ENCODE data around the gene ATP6V1E1. TPM values are rescaled to one million over a fixed set of nuclear protein-coding genes. Genes with fewer than 3 reads are reported as not detected.
"Not testable (repeated sequence)": the region's sequence is repeated elsewhere in the genome, so short reads cannot be mapped to it uniquely, and the experiment has no call there.

ATP6V1E1 gene
- total RNA-seq, 1 experiment from 2014 or later, result 134 TPM

DNA sequence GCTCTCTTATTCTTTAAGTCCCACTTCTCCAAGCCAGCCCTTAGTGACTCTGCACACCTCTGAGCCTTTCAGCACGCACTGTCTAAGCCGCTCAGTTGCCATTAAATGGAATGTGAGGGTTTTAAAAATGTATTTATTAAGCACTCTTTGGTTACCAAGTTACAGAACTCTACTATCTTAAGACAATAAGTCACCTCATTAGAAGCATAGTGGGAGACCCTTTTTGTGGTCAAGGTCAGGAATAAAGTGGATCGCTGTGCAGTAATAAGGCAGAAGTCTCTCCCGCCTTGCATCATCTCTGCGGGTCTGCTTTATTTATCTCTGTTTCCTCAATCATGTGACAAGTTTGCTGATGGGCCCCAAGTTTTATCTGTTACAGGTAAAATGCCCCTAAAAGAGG is 53.4 kb downstream of the ATP6V1E1 start:
- H3K4me3 ChIP-seq, result no peak overlapping the region
- no peaks in the 10 kb centered on the region for H3K9me3 ChIP-seq
- no peak for DNase-seq
- H3K36me3 ChIP-seq, result no peaks in the 10 kb centered on the region
- H3K27me3 ChIP-seq, result no peaks in the 10 kb centered on the region

DNA sequence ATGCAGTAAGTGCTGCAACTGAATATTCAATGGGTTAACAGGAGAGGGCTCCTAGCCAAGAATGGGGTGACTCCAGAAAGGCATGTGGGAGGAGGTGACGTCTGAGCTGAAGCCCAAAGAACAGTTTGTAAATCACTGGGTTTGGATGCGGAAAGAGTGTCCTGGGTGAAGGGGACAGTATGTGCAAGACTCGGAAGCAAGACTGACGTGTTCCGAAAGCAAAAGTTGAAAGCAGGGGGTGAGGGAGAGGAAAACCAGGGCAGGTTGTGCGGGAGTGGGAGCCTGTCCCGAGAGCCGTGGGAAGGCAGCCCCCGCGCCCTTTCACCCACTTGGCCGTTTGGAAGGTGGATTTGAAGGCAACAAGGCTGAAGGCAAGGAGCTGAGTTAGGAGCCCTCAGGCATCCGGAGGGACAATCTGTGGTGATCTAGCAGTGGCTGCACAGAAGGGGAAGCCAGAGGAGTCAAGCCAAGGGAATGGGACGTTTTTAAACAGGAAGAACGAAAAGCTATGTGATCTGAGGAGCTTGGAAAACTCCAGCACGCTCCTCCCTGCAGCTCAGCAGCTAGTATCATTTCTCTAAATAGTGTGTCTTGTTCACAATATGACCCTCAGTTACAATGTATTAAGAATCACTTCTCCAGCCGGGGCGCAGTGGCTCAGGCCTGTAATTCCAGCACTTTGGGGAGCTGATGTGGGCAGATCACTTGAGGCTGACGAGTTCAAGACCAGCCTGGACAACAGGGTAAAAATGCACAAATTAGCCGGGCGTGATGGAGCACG is 57.5 kb downstream of the ATP6V1E1 start:
- Histone ChIP-seq H3K4me3 (no peak overlapping the region), H3K27me3 (no peaks in the 10 kb centered on the region), H3K9me3 (no peaks in the 10 kb centered on the region), H3K36me3 (no peaks in the 10 kb centered on the region)
- DNase-seq, result peak; percentile 50

DNA sequence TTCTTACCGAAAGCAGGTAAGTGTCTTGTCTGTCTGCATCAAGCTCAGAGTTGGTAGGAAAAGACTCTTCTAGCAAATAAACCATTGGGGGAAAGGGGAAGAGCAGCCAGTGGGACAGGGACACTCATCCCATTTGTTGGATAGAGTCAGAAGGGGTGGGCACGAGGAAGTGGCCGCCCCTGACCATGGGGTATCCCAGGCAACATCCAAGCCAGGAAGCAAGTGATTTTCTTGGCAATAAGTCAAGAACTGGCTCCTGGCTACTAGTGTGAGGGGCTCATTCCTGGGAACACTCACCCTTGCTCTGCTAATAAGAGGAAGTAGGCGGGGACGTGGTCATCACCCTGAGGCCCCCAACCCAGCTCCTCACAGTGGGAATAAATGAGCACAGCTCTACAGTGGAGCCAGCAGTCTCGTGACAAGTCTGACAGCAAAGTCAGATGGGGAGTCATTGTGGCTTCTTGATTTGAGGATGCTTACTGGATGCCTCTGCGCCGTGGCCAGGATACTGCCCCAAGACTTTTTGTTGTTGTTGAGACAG is 58.5 kb downstream of the ATP6V1E1 start:
- DNase-seq, result peak; percentile 36
- Histone ChIP-seq H3K27me3 (no peaks in the 10 kb centered on the region), H3K36me3 (no peaks in the 10 kb centered on the region), H3K4me3 (no peak overlapping the region), H3K9me3 (no peaks in the 10 kb centered on the region)

DNA sequence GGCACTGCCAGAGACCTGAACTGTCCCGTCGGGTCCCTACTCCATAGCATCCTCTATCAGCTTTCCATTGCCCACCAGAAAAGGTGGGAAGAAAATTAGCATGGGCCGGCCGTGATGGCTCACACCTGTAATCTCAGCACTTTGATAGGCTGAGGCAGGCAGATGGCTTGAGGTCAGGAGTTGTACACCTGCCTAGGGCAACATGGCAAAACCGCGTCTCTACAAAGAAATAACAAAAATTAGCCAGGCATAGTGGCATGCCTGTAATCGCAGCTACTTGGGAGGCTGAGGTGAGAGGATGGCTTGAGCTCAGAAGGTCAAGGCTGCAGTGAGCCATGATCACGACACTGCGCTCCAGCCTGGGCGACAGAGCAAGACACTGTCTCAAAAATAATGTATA is 61.8 kb downstream of the ATP6V1E1 start:
- Histone ChIP-seq H3K4me3 (no peak overlapping the region), H3K36me3 (no peaks in the 10 kb centered on the region), H3K9me3 (no peaks in the 10 kb centered on the region), H3K27me3 (no peaks in the 10 kb centered on the region)
- no peak for DNase-seq

DNA sequence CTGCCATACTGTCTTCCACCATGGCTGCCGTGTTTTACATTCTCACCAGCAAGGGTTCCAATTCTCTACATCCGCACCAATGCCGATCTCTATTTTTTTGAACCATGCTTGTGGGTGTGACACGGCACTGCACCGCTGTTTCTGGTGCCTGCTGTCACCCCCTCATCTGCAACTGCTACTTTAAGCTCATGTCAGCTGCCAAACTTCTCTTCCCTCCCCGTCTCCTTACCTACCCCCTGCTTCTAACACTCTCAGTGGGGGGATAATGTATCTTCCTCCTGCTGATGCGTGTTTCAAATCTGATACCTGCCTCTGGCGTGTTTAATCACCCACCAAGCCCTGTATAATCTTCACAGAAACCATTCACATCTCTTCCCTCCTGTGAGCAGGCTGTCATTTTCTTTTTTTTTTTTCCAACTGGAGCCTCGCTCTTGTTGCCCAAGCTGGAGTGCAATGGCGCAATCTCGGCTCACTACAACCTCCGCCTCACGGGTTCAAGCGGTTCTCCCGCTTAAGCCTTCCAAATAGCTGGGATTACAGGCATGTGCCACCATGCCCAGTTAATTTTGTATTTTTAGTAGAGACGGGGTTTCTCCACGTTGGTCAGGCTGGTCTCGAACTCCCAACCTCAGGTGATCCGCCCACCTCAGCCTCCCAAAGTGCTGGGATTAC is 62.4 kb downstream of the ATP6V1E1 start:
- not testable (repeated sequence) for DNase-seq, H3K9me3 ChIP-seq, H3K4me3 ChIP-seq, H3K36me3 ChIP-seq, H3K27me3 ChIP-seq

DNA sequence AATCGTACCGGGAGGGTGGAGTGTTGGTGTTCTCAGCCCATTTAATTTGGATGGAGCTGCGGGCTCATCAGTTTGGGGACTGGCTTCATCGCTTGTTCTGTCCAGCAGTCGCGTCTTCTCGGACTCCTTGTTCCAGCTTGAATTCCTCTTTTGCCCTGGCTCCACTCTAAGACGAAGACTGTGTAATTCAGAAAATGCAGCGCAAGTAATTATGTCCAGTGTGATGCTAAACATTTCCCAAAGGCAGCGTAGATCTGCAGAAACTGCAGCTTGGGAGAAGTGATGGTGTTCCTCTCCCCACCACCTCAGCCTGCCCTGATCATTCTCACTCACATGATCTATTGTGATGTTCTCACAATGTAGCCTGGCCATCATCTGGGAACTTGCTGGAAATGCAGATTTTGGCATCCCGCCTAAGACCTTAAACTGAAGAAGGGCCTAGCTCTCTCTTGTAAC is 64.6 kb downstream of the ATP6V1E1 start:
- no peaks in the 10 kb centered on the region for H3K9me3 ChIP-seq
- no peaks in the 10 kb centered on the region for H3K27me3 ChIP-seq
- peak; percentile 3 for DNase-seq
- H3K36me3 ChIP-seq, result no peaks in the 10 kb centered on the region
- no peak overlapping the region for H3K4me3 ChIP-seq

DNA sequence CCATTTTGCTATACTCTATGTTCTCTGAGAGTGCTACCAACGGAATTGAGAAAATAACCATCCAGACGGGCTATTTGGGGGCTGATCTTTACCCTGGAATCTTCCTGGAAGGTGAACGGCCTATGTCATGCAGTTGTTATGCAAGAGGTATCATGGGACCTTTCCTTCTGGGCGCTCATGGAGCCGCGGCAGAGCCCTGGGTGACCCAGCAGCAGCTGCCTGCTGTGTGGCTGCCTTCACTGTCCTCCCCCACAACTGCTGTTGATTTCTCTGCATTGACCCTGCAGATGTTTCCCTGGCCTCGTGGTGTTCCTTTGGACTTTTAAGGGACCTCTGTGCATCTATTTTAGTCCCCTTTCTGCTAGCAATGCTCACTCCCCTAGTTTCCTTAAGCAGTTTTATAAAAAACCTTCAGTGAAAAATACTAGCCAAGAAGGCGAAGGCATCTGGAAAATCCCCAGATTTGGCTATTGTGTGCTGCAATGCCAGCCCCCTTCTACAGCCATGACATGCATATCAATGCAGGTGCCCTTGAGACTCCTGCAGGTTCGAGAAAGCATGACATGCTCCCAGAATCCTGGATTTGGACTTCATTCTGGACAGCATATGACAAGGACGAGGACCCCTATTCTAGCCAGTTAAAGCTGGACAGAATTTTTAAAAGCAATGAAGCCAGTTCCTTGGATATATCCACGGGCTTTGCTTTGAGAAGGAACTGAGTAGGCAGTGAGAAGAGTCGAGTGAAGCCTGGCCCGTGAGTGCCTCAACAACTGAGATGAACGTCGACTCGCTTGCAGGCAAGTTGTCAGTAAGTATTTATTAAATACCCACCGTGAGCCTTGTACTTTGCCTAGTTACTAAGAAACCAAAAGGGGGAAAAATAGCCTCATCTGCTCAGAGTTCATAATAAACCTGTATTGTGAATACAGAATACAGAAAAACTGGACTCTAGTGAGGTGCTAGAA is 65.4 kb downstream of the ATP6V1E1 start, which contains the start of gene SLC25A18:
SLC25A18 (plus strand) TSS at position 593 of the 965 bp plus-strand sequence. CDS start 16,447 bp downstream, outside the sequence.
- H3K27me3 ChIP-seq, result no peaks in the 10 kb centered on the region
- H3K9me3 ChIP-seq, result no peaks in the 10 kb centered on the region
- H3K4me3 ChIP-seq, result no peak within 1 kb of the TSS
- no peak for DNase-seq
- H3K36me3 ChIP-seq, result no peaks in the 10 kb centered on the region

DNA sequence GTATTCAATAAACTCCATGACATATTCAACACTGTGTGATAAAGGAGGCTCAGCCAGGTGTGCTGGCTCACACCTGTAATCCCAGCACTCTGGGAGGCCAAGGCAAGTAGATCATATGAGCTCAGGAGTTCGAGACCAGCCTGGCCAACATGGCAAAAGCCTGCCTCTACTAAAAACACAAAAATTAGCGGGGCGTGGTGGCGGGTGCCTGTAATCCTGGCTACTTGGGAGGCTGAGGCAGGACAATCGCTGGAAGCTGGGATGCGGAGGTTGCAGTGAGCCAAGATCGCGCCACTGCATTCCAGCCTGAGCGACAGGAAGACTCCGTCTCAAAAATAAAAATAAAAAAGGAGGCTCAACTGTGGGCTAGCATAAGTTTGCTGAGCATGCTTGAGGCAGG is 69.4 kb downstream of the ATP6V1E1 start:
- Histone ChIP-seq H3K27me3 (no peaks in the 10 kb centered on the region), H3K4me3 (no peak overlapping the region), H3K36me3 (no peaks in the 10 kb centered on the region), H3K9me3 (no peaks in the 10 kb centered on the region)
- no peak for DNase-seq

DNA sequence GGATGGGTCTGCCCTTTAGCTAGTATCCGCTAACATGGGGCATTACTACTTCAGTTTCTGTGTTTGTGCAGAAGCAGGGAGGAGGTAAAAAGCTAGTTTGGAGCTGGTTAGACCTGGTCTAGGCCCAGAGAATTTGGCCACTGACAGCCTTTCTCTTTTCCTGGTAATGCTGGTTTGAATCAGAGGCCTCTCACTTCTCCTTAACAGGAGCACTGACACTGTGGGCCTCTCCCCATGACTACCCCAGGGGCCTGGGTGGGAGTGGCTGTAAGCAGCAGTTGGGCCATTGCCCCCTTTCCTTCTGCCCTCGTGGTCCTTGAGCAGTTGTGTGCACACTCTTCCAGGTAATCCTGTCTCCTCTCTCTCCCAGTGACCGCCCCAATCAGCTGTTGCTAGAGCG is 73.7 kb downstream of the ATP6V1E1 start:
- no peak for DNase-seq
- no peaks in the 10 kb centered on the region for H3K27me3 ChIP-seq
- H3K4me3 ChIP-seq, result no peak overlapping the region
- no peaks in the 10 kb centered on the region for H3K36me3 ChIP-seq
- no peaks in the 10 kb centered on the region for H3K9me3 ChIP-seq

DNA sequence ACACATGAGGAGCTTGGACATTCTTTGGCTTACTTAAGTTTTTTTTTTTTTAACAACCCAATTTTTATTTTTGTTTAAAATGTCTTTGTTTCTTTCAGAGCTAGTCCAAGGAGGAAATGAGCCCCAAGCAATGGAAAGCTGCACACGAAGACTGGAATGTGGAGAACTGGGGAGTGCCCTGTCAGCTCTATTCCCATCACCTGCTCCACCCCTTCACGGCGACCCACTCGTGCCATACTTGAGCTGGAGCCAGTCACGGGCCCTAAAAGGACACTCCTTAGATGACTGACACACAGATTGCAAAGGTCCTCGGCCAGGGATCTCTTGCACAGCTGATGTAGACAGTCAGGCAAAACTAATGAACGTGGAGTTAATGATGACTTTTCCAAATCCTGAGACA is 75.8 kb downstream of the ATP6V1E1 start:
- no peaks in the 10 kb centered on the region for H3K27me3 ChIP-seq
- no peak overlapping the region for H3K4me3 ChIP-seq
- no peaks in the 10 kb centered on the region for H3K9me3 ChIP-seq
- no peak for DNase-seq
- H3K36me3 ChIP-seq, result no peaks in the 10 kb centered on the region

DNA sequence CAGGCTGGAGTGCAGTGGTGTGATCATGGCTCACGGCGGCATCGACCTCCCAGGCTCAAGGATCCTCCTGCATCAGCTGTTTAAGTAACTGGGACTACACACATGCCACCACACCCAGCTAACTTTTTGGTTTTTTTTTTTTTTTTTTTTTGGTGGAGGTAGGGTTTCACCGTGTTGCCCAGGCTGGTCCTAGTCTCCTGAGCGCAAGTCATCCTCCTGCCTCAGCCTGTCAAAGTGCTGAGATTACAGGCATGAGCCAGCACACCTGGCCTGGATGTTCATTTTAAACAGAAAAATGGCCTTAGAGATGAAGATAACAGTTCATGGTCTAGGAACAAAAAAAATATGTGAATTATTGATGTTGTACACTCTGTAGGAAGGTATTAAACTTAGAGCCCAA is 78.9 kb downstream of the ATP6V1E1 start:
- no peak for DNase-seq
- Histone ChIP-seq H3K9me3 (no peaks in the 10 kb centered on the region), H3K27me3 (no peaks in the 10 kb centered on the region), H3K4me3 (no peak overlapping the region), H3K36me3 (no peaks in the 10 kb centered on the region)

DNA sequence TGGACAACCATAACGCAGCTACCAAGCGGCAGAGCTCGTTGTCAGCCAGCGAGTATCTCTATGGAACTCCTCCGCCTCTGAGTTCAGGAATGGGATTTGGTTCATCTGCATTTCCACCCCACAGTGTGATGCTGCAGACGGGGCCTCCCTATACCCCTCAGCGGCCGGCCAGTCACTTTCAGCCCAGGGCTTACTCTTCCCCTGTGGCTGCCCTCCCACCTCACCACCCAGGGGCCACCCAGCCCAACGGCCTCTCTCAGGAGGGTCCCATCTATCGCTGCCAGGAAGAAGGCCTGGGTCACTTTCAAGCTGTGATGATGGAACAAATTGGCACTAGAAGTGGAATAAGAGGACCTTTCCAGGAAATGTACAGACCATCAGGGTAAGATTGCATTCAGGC is 79.4 kb downstream of the ATP6V1E1 start:
- no peaks in the 10 kb centered on the region for H3K36me3 ChIP-seq
- no peaks in the 10 kb centered on the region for H3K9me3 ChIP-seq
- DNase-seq, result no peak
- no peak overlapping the region for H3K4me3 ChIP-seq
- no peaks in the 10 kb centered on the region for H3K27me3 ChIP-seq

DNA sequence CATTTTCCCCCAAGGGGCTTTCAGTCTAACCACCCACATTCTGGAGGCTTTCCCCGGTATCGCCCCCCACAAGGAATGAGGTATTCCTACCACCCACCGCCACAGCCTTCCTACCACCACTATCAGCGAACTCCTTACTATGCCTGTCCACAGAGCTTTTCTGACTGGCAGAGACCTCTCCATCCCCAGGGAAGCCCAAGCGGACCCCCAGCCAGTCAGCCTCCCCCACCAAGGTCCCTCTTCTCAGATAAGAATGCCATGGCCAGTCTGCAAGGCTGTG is 79.9 kb downstream of the ATP6V1E1 start:
- Histone ChIP-seq H3K9me3 (no peaks in the 10 kb centered on the region), H3K36me3 (no peaks in the 10 kb centered on the region), H3K27me3 (no peaks in the 10 kb centered on the region), H3K4me3 (no peak overlapping the region)
- no peak for DNase-seq

DNA sequence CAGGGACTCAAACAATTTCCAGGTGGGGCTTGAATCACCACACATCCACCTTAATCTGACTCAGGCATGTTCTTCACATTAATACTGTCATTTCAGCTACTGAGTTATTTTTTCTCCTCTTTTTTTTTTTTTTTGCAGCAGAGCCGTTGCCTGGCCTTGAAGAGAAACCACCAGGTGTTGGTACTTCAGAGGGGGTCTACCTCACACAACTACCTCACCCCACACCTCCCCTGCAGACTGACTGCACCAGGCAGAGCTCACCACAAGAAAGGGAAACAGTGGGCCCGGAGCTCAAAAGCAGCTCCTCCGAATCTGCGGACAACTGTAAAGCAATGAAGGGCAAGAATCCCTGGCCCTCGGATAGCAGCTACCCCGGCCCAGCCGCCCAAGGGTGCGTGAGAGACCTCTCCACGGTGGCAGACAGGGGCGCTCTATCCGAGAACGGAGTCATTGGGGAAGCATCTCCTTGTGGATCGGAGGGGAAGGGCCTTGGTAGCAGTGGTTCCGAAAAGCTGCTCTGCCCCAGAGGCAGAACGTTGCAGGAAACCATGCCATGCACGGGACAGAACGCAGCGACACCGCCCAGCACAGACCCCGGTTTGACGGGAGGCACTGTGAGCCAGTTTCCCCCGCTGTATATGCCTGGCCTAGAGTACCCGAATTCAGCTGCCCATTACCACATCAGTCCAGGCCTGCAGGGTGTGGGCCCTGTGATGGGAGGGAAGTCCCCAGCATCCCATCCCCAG is 80.4 kb downstream of the ATP6V1E1 start:
- Histone ChIP-seq H3K27me3 (no peaks in the 10 kb centered on the region), H3K36me3 (no peaks in the 10 kb centered on the region), H3K4me3 (no peak overlapping the region), H3K9me3 (no peaks in the 10 kb centered on the region)
- DNase-seq, result no peak

DNA sequence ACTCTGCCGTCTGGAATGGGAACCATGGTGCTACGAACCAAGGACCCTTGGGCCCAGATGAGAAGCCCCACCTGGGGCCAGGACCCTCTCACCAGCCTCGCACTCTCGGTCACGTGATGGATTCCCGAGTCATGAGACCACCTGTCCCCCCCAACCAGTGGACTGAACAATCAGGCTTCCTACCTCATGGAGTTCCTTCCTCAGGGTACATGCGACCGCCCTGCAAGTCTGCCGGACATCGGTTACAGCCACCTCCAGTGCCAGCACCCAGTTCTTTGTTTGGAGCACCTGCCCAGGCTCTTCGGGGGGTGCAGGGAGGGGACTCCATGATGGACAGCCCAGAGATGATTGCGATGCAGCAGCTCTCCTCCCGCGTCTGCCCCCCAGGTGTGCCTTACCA is 86.1 kb downstream of the ATP6V1E1 start:
- Histone ChIP-seq H3K9me3 (no peaks in the 10 kb centered on the region), H3K27me3 (no peaks in the 10 kb centered on the region), H3K36me3 (no peaks in the 10 kb centered on the region), H3K4me3 (no peak overlapping the region)
- no peak for DNase-seq
